Large intestine (tissue), 3 donors: ENCODE data around the gene FAM228B. TPM values are rescaled to one million over a fixed set of nuclear protein-coding genes. Genes with fewer than 3 reads are reported as not detected.
"Not testable (repeated sequence)": the region's sequence is repeated elsewhere in the genome, so short reads cannot be mapped to it uniquely, and the experiment has no call there.

Source experiments
- DNase-seq, 2 donors: peaks; one replicate each; pipeline versions ENCODE4 v3.0.0 to v3.0.0-alpha.2; 2013
- H3K27ac ChIP-seq: one replicate; pipeline ENCODE4 v1.5.1; 2013; ENCODE audit warnings: low read length
- H3K27me3 ChIP-seq: 2 replicates; pipeline ENCODE4 v1.6.1; 2013; ENCODE audit warnings: low read length; ENCODE audit not compliant: control insufficient read depth, insufficient read depth
- H3K36me3 ChIP-seq: 2 replicates; pipeline ENCODE4 v1.6.1; 2013; ENCODE audit warnings: low read length; ENCODE audit not compliant: control insufficient read depth, insufficient read depth
- H3K4me1 ChIP-seq: one replicate; pipeline ENCODE4 v1.6.1; 2013; ENCODE audit warnings: low read length; ENCODE audit not compliant: control insufficient read depth, insufficient read depth
- H3K4me3 ChIP-seq: one replicate; pipeline ENCODE4 v1.5.1; 2013; ENCODE audit warnings: low read length
- H3K9me3 ChIP-seq: one replicate; pipeline ENCODE4 v1.6.1; 2013; ENCODE audit warnings: mild to moderate bottlenecking, low read depth, low read length, moderate library complexity; ENCODE audit not compliant: control insufficient read depth
- WGBS: methylation state at CpG from one replicate; pipeline ENCODE4 v1.1.5; 2013; ENCODE audit warnings: low lambda C conversion rate; ENCODE audit not compliant: insufficient coverage; 5-methylcytosine and 5-hydroxymethylcytosine counted together
- polyA plus RNA-seq: library from polyadenylated mRNA; unstranded; fragments of 120-200 nt; gene quantifications from one replicate; pipeline ENCODE4 v1.2.1, GENCODE V29; 2013

The FAM228B gene
- polyA plus RNA-seq, 1 donor, result 14.1 TPM

- no peak overlapping the region for H3K4me3 ChIP-seq
- DNase-seq, result no peak
- no peaks in the 10 kb centered on the region for H3K36me3 ChIP-seq
- H3K9me3 ChIP-seq, result peaks cover 6% of the 10 kb centered on the region
- no peaks in the 10 kb centered on the region for H3K4me1 ChIP-seq
- no peak overlapping the region for H3K27ac ChIP-seq
- peaks cover 1% of the 10 kb centered on the region for H3K27me3 ChIP-seq
Measured at GRCh38 chr2:24179683-24180082, 56.4 kb downstream of the FAM228B start.

- Histone ChIP-seq H3K27me3 (no peaks in the 10 kb centered on the region), H3K4me1 (no peaks in the 10 kb centered on the region), H3K27ac (no peak overlapping the region), H3K4me3 (no peak overlapping the region), H3K36me3 (no peaks in the 10 kb centered on the region), H3K9me3 (no peaks in the 10 kb centered on the region)
- no peak for DNase-seq
- no CpG with 5 or more reads among the region's 6 CpGs for WGBS
Measured at GRCh38 chr2:24181849-24182248, 58.6 kb downstream of the FAM228B start.

GRCh38 chr2:24182507-24182906 is 59.2 kb downstream of the FAM228B start:
- Histone ChIP-seq H3K36me3 (no peaks in the 10 kb centered on the region), H3K27ac (no peak overlapping the region), H3K4me1 (no peaks in the 10 kb centered on the region), H3K27me3 (no peaks in the 10 kb centered on the region), H3K9me3 (no peaks in the 10 kb centered on the region), H3K4me3 (no peak overlapping the region)
- DNase-seq, result no peak
- WGBS, result no CpG with 5 or more reads among the region's 7 CpGs

GRCh38 chr2:24183366-24184069 is 60.2 kb downstream of the FAM228B start:
- Histone ChIP-seq H3K9me3 (no peaks in the 10 kb centered on the region), H3K4me3 (no peak overlapping the region), H3K27ac (no peak overlapping the region), H3K4me1 (no peaks in the 10 kb centered on the region), H3K36me3 (no peaks in the 10 kb centered on the region), H3K27me3 (no peaks in the 10 kb centered on the region)
- 100% methylated on average over 1 of the region's 6 CpGs for WGBS
- no peak for DNase-seq

GRCh38 chr2:24189551-24189950 is 66.3 kb downstream of the FAM228B start:
- Histone ChIP-seq H3K27me3 (no peaks in the 10 kb centered on the region), H3K27ac (no peak overlapping the region), H3K4me1 (no peaks in the 10 kb centered on the region), H3K9me3 (no peaks in the 10 kb centered on the region), H3K4me3 (no peak overlapping the region), H3K36me3 (no peaks in the 10 kb centered on the region)
- WGBS, result 57% methylated on average over 5 of the region's 10 CpGs
- no peak for DNase-seq

- H3K4me1 ChIP-seq, result no peaks in the 10 kb centered on the region
- no peaks in the 10 kb centered on the region for H3K36me3 ChIP-seq
- H3K27ac ChIP-seq, result no peak overlapping the region
- no peaks in the 10 kb centered on the region for H3K27me3 ChIP-seq
- DNase-seq, result no peak
- no peaks in the 10 kb centered on the region for H3K9me3 ChIP-seq
- no peak overlapping the region for H3K4me3 ChIP-seq
- no CpG with 5 or more reads among the region's 9 CpGs for WGBS
Measured at GRCh38 chr2:24190503-24190902, 67.2 kb downstream of the FAM228B start.

- no peak for DNase-seq
- WGBS, result 100% methylated on average over 1 of the region's 9 CpGs
- H3K9me3 ChIP-seq, result no peaks in the 10 kb centered on the region
Measured at GRCh38 chr2:24191156-24191555, 67.9 kb downstream of the FAM228B start.

GRCh38 chr2:24191848-24192247 is 68.6 kb downstream of the FAM228B start:
- H3K4me1 ChIP-seq, result no peaks in the 10 kb centered on the region
- no peak overlapping the region for H3K27ac ChIP-seq
- peak in 1 of 2 donors; percentile 20 for DNase-seq
- H3K36me3 ChIP-seq, result no peaks in the 10 kb centered on the region
- no peak overlapping the region for H3K4me3 ChIP-seq
- no peaks in the 10 kb centered on the region for H3K27me3 ChIP-seq
- WGBS, result no CpG with 5 or more reads among the region's 5 CpGs
- H3K9me3 ChIP-seq, result no peaks in the 10 kb centered on the region

More at GRCh38 chr2:24191156-24191555, 67.9 kb downstream of the FAM228B start:
- no peak overlapping the region for H3K4me3 ChIP-seq
- H3K27ac ChIP-seq, result no peak overlapping the region
- no peaks in the 10 kb centered on the region for H3K27me3 ChIP-seq
- no peaks in the 10 kb centered on the region for H3K36me3 ChIP-seq
- H3K4me1 ChIP-seq, result no peaks in the 10 kb centered on the region

GRCh38 chr2:24197213-24197612 is 73.9 kb downstream of the FAM228B start:
- H3K36me3 ChIP-seq, H3K4me3 ChIP-seq, DNase-seq, H3K27me3 ChIP-seq, H3K9me3 ChIP-seq, H3K27ac ChIP-seq, H3K4me1 ChIP-seq: not testable (repeated sequence)
- WGBS, result no CpG with 5 or more reads among the region's 1 CpG

- Histone ChIP-seq H3K4me1 (no peaks in the 10 kb centered on the region), H3K27ac (no peak overlapping the region), H3K9me3 (no peaks in the 10 kb centered on the region), H3K4me3 (no peak overlapping the region), H3K36me3 (peaks cover 29% of the 10 kb centered on the region), H3K27me3 (no peaks in the 10 kb centered on the region)
- WGBS, result no CpG with 5 or more reads among the region's 12 CpGs
- DNase-seq, result no peak
Measured at GRCh38 chr2:24199968-24200590, 76.8 kb downstream of the FAM228B start.

- Histone ChIP-seq H3K27ac (no peak overlapping the region), H3K36me3 (peaks cover 34% of the 10 kb centered on the region), H3K9me3 (no peaks in the 10 kb centered on the region), H3K4me1 (no peaks in the 10 kb centered on the region), H3K4me3 (no peak overlapping the region), H3K27me3 (no peaks in the 10 kb centered on the region)
- WGBS, result no CpG with 5 or more reads among the region's 3 CpGs
- no peak for DNase-seq
Measured at GRCh38 chr2:24200799-24201198, 77.5 kb downstream of the FAM228B start.
